Vagina (tissue), 2 donors: ENCODE data around the gene POU2F1.

Source experiments
- POLR2A ChIP-seq, 2 donors: fragments of 450-650 bp; IDR thresholded peaks; one replicate each; pipeline ENCODE4 v1.6.1; 2017; ENCODE audit warnings: antibody characterized with exemption in 2 of 2, mild to moderate bottlenecking in 2 of 2, moderate library complexity in 2 of 2
- POLR2AphosphoS5 ChIP-seq, 2 donors: sonication (generic); formaldehyde crosslinking; IDR thresholded peaks; one replicate each; pipeline ENCODE4 v1.9.0; 2017; ENCODE audit warnings: antibody characterized with exemption in 2 of 2, mild to moderate bottlenecking in 2 of 2, low read depth in 1 of 2; ENCODE audit not compliant: insufficient read depth in 1 of 2
- TF ChIP-seq, protein P1 (sequence below), 3 experiments: fragments of 450-650 bp in 2 of 3; fragments of 200-600 bp in 1 of 3; sonication (generic) in 1 of 3; IDR thresholded peaks; one replicate each; pipeline ENCODE4 v1.5.1; 2017 to 2019; ENCODE audit warnings: antibody characterized with exemption in 3 of 3, mild to moderate bottlenecking in 2 of 3, moderate library complexity in 2 of 3

DNA sequence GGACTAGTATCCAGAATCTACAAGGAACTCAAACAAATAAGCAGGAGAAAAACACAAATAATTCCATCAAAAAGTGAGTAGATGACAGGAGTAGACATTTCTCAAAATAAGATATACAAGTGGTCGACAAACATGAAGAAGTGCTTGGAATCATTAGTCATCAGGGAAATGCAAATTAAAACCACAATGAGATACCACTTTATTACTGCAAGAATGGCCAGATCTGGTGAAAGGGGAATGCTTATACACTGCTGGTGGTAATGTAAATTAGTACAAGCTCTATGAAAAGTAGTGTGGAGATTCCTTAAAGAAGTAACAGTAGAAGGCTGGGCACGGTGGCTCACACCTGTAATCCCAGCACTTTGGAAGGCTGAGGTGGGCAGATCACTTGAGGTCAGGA is 73.8 kb downstream of the POU2F1 start:
- TF ChIP-seq, protein P1, sequence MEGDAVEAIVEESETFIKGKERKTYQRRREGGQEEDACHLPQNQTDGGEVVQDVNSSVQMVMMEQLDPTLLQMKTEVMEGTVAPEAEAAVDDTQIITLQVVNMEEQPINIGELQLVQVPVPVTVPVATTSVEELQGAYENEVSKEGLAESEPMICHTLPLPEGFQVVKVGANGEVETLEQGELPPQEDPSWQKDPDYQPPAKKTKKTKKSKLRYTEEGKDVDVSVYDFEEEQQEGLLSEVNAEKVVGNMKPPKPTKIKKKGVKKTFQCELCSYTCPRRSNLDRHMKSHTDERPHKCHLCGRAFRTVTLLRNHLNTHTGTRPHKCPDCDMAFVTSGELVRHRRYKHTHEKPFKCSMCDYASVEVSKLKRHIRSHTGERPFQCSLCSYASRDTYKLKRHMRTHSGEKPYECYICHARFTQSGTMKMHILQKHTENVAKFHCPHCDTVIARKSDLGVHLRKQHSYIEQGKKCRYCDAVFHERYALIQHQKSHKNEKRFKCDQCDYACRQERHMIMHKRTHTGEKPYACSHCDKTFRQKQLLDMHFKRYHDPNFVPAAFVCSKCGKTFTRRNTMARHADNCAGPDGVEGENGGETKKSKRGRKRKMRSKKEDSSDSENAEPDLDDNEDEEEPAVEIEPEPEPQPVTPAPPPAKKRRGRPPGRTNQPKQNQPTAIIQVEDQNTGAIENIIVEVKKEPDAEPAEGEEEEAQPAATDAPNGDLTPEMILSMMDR (IDR thresholded peaks at IDR 0.05) = no peak
- TF ChIP-seq POLR2A (IDR thresholded peaks at IDR 0.05) (no peak), POLR2AphosphoS5 (IDR thresholded peaks at IDR 0.05; ENCODE audit: insufficient read depth in 1 of 2, low read depth in 1 of 2) (no peak)
